Kidney glomerular epithelial cell (primary cell): ENCODE measurements around the gene PSMD8.
"Not testable (repeated sequence)": the region's sequence is repeated elsewhere in the genome, so short reads cannot be mapped to it uniquely, and the experiment has no call there.

ENCODE experiments used
- DNase-seq: peaks from one replicate; lab custom pipeline; 2025; lab: John Stamatoyannopoulos, UW

PSMD8 gene

DNA sequence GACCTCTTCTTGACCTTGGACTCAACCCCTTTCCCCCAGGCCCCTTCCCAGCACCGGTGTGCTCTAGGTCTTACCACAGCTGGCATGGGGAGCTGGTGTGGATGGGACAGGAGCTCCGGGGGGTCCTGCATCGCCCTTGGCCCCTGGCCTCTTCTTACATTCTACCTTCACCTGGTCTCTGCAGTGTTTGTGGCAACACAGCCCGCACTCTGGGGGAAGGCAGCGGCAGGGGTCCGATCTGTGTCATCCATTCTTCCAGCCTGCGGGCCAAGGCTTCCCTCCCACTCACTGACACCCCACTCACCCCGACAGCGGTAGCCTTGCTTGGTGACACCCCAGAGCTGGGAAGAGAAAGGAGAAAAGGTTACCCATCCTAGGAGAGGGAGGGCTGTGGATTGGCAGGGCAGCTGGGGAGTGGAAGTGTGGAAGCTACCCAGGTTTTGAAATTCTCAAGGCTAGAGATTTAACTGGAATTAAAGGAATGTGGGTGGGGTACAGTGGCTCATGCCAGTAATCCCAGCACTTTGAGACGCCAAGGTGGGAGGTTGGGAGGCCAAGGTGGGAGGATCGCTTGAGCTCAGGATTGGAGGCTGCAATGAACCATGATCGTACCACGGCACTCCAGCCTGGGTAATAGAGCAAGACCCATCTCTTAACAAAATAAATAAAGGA is 36.8 kb downstream of the PSMD8 start:
- no peak for DNase-seq

DNA sequence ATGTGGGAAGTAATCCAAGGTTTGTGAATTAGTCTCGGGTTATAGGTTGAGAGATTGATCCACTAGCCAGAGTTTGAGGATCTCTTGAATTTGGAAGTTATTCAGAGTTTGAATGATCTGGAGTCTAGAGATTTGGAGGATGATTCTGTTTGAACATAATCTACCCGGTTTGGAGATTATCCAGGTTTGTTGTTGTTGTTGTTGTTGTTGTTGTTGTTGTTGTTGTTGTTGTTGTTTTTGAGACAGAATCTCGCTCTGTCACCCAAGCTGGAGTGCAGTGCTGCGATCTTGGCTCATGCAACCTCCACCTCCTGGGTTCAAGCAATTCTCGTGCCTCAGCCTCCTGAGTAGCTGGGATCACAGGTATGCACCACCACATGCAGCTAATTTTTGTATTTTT is 37.5 kb downstream of the PSMD8 start:
- not testable (repeated sequence) for DNase-seq

DNA sequence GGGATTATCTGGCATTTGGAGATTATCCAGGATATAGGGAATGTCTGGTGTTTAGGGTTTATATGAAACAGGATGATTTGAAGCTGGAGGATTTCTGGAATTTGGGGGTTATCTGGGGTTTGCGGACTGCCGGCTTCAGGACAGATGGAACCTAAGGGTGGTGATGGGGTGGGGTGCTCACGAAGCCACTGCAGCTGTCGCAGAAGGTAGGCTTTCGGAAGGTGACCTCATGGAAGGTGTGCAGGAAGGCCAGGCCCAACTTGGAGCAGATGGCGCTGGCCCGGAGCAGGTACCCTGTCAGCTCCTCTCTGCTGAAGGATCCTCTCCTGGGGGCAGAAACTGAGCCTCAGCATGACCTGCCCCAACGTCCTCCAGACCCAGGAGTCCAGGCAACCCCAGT is 38.1 kb downstream of the PSMD8 start:
- DNase-seq = no peak

DNA sequence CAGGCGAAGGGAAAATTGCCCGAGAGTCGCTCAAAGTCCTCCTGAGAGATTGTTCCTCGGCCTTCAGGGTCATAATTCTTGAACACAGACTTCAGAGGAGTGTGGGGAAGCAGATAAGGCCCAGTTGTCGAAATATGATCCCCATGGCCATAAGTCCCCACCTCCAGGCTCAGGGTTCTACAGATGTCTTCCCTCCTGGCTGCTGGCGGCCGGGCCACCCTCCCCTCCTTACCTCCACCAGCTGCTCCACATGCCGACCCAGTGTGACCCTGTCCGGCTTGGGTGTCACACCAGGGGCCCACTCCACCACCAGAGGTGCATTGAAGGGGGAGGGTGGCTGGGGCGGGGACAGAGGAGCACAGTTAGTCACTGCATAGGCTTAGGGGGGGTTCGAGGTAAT is 38.6 kb downstream of the PSMD8 start:
- DNase-seq = no peak

DNA sequence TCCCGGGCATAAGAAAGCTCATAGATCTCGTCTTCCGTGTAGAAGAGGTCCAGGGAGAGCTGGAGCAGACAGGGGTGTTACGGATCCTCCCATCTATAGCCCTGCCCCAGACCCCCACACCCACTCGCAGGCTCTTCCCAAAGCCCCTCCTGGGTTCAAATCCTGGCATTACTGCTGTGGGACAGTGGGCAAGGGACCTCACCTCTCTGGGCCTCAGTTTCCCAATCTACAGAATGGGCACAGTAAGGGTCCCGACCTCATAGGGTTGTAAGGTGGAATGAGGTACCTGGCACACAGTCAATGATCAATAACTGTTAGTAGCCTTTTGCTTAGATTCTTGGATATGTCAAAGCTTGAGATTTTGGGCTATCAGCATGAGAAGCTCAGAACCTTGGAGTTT is 39.0 kb downstream of the PSMD8 start:
- no peak for DNase-seq

DNA sequence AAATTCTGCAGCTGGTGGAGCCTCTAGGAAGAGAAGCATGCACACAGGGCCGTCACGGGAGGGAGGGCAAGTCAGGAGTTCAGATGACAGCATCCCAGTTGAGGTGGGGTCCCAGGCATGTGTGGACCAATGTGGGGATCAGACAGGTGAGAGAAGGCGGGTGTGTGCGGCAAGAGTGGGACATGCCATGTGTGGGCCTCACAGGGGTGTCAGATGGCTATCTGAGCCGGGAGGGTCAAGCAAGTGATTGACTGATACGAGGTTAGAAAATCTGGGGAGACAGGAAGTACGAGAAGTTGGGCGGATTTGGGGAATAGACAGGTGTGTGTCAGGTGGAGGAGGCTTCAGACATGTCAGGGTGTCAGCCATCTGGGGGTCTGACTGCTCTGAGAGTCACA is 42.8 kb downstream of the PSMD8 start:
- DNase-seq = no peak

DNA sequence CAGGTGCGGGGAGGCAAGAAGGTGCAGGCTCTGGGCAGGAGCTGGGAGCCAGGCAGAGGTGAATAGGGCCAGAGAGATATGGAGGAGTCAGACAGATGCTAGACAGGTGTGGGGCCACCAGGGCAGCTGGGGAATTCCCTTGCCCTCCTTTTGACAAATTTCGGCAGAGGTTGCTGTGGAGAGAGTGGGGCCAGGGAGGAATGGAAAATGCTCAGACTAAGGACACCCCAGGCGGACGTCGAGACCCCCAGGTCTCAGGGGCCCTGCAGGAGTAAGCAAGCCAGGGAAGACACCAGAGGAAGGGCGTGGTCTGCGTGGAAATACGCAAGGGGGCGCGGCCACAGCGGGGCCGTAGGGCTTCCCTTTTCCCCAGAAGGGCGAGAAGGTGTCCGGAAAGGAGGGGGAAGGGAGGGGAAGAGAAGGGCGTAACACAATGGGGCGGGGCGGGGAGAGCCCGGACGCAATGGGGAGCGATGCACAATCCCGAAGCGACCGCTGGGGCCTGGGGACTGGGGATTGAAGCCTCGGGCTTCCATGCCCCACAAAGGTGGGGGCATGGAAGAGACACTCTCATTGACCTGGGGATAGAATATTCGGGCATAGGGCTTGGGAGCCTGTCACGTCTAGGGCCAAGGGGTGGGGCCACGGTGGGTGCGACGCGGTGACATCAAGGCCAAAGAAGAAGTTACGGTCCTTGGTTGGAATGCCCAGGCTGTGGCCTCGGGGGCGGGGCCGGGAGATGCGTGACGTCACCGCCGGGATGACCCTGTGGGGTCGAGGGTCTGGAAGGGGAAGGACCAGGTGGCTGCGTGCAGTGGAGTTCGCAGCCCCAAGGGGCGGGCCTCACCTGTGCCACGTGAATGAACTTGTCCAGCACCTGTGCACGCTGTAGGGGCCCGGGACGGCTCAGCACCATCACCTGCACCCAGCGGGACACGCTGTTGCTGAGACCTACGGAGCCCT is 43.5 kb downstream of the PSMD8 start:
- no peak for DNase-seq

- DNase-seq = no peak
Measured at GRCh38 chr19:38420935-38421334, 46.6 kb downstream of the PSMD8 start.

- DNase-seq = no peak
Measured at GRCh38 chr19:38421856-38422255, 47.5 kb downstream of the PSMD8 start.

GRCh38 chr19:38422438-38422837 is 48.1 kb downstream of the PSMD8 start:
- no peak for DNase-seq

DNA sequence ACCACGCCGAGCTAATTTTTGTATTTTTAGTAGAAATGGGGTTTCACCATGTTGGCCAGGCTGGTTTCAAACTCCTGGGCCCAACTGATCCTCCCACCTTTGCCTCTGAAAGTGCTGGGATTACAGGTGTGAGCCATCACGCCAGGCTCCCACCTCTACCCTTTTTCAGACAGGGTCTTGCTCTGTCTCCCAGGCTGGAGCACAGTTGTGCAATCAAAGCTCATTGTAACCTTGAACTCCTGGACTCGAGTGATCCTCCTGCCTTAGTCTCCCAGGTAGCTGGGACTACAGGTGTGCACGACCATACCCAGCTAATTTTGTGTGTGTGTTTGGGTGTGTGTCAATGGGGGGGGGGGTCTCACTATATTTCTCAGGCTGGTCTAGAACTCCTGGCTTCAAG is 49.9 kb downstream of the PSMD8 start:
- DNase-seq = no peak

DNA sequence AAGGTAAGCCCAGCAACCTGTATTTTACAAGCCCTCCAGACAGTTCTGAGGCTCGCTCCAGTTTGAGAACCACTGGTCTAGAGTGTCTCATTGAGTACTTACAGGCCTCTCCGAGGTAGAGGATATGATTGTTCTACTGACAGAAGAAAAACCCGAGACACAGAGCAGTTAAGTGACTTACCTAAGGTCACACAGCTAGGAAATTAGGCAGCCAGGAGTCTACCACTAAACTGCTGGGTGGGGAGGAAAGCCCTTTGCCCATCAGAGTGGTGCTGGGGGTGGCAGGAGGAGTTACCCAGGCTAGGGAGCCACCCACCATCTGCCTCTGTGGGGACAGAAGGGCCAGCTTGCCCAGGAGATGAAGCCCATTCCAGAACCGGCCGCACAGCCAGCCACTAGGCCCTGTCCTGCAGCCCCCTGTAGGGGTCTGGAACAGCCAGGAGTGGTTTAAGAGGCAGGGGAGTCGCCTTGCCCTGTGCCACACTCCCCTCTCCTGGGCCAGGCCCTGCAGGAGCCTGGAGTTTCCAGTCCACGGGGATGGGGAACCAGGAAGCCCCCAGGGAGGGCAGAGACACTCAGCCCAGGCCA is 50.9 kb downstream of the PSMD8 start:
- no peak for DNase-seq

DNA sequence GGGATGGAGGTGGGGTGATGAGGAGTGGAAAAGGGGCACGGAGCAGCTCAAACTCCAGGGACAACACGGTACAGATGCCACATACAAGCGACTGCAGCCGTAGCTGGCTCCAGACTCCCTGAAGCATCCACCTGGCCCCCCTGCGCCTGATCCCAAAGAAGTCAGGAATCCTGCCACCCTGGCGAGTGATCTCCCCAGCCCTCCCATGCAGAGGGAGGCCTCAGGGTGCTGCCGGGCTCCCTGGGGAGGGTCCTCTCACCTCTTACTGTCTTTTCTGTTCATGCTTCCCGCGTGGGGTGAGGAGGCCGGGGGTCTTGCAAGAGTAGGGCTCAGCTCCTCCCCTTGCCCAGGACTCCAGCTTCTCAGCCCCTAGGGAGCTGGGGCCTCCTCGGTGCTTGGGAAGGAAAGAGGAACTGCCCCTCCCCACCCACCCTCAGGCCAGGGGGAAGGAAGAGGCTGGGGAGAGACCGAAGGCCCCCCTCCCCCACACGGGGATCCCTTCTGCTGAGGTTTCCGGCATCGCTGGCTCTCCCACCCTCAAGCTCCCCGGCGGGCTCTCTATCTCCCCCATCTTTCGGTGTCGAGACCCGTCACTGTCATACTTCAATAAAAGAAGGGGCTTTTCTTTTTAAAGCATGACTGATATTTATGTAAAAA is 51.6 kb downstream of the PSMD8 start, which contains the start of gene RASGRP4:
RASGRP4 (minus strand) TSS at position 410 of the 657 bp plus-strand sequence; CDS start at position 282, 128 bp downstream.
- no peak for DNase-seq

- DNase-seq = not testable (repeated sequence)
Measured at GRCh38 chr19:38427035-38427677, 52.8 kb downstream of the PSMD8 start.

GRCh38 chr19:38429055-38429810 is 54.9 kb downstream of the PSMD8 start:
- no peak for DNase-seq

DNA sequence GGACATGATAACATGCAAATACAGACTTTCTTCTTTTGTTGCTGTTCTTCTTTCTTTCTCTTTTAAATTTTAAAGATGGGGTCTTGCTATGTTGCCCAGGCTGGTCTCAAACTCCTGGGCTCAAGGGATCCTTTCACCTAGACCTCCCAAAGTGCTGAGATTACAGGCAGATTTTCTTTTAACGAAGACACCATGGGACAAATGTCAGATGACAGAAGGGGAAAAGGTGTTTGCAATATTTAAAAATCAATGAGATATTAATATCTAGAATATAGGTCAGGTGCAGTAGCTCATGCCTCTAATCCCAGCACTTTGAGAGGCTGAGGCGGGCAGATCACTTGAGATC is 55.4 kb downstream of the PSMD8 start:
- no peak for DNase-seq

DNA sequence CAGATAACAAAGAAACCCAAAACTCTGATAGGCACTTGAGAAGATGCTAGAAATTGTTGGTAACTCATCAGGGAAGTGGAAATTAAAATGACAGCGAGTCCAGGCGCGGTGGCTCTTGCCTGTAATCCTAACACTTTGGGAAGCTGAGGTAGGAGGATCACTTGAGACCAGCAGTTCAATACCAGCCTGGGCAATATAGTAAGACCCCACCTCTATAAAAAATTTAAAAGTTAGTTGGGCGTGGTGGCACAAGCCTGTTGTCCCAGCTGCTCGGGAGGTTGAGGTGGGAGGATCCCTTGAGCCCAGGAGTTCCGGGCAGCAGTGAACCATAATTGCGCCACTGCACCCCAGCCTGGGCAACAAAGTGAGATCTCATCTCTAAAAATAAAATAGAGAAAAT is 56.6 kb downstream of the PSMD8 start:
- DNase-seq = no peak

- DNase-seq = no peak
Measured at GRCh38 chr19:38433268-38433733, 58.9 kb downstream of the PSMD8 start, which contains the start of gene RYR1. TSS of gene RYR1 (plus strand) at chr19:38433691. CDS start at chr19:38433830, 139 bp downstream.
